NCI-H1417 (cell line): ENCODE results near the gene TBC1D5.
A peak's percentile ranks its signal among the peaks of the same experiment; 100 is the strongest.

ENCODE experiments used
- DNase-seq, 3 experiments: peaks; one replicate each; lab custom pipeline; 2025; lab: John Stamatoyannopoulos, UW

The TBC1D5 gene

GRCh38 chr3:17479681-17480405 lies 262.6 kb downstream of the TBC1D5 start:
- DNase-seq, result no peak

- DNase-seq, result no peak
Measured at GRCh38 chr3:17478673-17479072, 263.8 kb downstream of the TBC1D5 start.

GRCh38 chr3:17473761-17474160 lies 268.7 kb downstream of the TBC1D5 start:
- DNase-seq, result peak in 1 of 3 experiments; percentile 13

DNA sequence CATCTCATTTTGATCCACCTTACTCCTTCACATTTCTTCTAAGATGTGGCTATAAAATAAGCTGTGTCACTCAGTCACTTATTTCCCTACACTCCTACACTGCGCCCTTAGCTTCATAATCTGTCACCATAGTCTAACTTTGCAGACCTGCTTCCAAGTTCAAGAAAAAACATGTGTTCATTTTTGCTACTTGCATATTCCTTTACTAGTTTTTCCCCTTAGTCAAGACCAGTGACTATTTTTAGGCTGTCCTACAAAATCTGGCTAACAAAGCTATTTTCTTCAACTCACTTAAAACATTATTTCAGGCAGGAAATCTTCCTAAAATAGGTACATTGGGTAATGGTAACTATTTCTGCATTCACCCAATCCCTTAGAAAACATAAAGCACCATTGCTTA lies 272.5 kb downstream of the TBC1D5 start:
- no peak for DNase-seq

DNA sequence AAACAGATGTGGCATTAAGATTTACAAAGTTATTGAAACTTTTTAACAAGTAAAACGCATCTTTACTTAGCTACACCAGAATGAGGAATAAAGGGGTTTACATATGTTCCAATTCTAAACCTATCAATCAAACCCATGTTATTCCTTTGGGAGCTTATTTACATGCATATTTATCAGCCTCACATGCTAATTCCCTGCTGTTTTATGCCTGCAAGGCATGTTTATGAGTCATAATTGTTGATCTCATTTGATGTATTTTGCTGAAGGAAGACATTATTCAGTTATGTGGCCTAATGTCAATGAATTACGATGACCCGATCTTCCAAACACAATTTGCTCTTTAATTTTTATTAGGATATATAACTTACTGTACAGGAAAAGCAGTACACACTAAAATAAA lies 272.9 kb downstream of the TBC1D5 start:
- peak in 2 of 3 experiments; percentile 36 to 70 for DNase-seq

GRCh38 chr3:17466028-17466427 lies 276.4 kb downstream of the TBC1D5 start:
- DNase-seq, result no peak

DNA sequence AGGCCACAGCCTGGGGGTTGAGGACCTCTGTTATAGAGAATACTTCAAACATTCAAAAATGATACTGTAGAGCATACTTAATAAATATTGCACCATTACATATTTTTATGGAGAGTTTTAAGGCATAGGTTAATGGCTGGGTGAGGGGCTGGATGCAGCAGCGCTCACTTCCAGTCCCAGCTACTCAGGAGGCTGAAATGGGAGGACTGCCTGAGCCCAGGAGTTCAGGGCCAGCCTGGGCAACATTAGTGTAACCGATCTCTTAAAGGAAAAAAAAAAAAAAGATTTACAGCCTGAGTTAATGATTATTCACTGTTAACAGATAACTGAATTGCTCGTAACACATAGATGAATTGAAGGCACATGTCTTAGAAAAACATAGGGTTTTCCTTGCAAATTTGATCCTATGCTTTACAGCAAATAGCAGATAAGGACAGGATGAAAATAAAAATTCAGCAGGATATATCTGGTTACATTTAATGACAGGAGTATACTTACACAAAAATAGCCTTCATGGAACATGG lies 282.9 kb downstream of the TBC1D5 start:
- DNase-seq, result no peak

- no peak for DNase-seq
Measured at GRCh38 chr3:17456650-17457049, 285.8 kb downstream of the TBC1D5 start.

GRCh38 chr3:17456046-17456445 lies 286.4 kb downstream of the TBC1D5 start:
- DNase-seq, result no peak

GRCh38 chr3:17444865-17445264 lies 297.6 kb downstream of the TBC1D5 start:
- no peak for DNase-seq

GRCh38 chr3:17443142-17443541 lies 299.3 kb downstream of the TBC1D5 start:
- no peak for DNase-seq

DNA sequence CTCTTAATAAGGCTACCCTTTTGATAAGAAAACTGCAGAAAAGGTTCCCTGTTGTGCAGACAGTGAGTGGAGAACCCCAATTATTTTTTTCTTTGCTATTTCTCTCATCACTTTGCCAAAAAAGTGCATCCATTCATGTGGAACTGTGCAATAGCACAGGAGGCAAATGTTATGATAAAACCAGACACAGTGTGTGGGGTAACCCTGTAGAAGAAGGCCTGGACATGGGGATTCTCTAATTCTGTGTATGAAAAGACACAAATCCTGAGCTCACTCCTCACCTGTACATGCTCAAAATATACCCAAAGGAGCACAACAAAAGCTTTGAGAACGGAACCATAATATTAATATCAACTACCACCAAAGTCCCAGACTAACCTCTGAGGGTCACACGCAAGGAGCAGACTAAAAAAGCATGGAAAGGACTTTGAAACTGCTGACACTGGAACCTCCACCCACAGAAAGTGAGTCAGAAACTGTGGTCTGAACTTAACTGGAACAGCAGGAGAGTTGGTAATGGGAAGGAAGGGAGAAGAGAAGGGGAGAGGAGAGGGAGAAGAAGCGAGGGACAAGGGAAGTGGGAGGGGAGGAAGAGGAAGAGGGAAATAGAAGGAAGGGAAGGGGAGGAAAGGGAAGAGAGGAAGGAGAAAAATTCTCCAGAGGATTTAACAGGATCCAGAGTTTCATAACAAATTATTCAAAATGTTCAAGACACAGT lies 299.9 kb downstream of the TBC1D5 start:
- DNase-seq, result no peak

- DNase-seq, result no peak
Measured at GRCh38 chr3:17433876-17434275, 308.6 kb downstream of the TBC1D5 start.

GRCh38 chr3:17432236-17432635 lies 310.2 kb downstream of the TBC1D5 start:
- peak in 1 of 3 experiments; percentile 7 for DNase-seq

DNA sequence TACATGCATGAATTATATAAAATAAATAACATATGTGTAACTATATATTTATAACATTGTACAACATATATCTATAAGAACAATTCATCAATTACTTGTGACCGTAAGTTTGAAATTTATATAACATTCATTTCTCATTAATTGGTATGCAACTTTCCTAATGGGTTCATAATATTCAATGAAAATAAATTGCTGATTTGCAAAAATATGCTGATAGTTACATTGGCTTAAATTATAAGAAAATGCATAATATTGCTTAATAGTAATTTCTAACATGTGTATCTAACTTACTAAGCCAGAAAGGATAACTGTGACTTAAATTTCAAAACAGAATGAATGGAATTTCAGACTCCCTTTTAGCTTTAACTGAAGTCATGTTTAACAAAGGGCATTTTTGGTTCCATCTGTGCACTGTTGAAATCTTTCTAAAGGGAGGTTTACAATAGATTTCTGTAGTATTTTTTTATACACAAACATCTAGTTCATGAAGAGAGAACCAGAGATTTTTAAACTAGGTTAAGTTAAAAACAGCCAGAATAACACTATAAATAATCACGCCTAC lies 310.9 kb downstream of the TBC1D5 start:
- no peak for DNase-seq

DNA sequence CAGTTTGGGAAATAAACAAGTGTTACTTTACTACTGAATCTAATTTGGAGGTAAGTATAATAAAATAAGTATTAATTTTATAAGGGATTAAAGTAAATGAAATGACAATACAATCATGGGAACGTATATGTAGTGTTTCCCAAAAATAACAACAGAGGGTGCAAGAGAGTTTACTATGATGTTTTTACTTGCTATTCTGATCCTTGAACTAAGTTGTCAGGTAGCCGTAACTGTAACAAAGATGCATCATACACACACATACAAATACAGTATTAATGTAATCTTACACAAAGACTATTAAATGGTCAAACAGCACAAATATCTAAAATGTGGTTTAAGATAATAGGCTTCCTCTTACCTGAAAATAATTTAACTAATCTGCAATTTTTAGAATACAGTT lies 311.4 kb downstream of the TBC1D5 start:
- peak in 1 of 3 experiments; percentile 59 for DNase-seq

DNA sequence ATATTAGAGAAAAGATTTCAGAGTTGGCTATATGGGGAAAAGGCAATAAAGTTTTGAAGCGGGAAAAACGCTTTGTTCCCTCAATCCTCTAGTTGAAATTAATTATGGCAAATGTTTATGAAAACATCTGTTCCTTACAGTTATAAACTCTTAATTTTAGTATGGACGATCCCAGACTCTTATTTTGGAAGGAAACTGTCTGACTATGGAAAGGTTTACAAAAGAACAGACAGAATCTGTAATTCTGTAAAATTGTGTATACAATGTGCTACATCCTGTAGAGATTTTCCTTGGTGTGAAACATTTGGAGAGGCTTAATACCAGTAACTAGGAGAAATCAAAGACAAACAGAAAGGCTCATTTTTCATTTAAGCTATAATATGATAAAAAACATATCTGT lies 311.8 kb downstream of the TBC1D5 start:
- no peak for DNase-seq

DNA sequence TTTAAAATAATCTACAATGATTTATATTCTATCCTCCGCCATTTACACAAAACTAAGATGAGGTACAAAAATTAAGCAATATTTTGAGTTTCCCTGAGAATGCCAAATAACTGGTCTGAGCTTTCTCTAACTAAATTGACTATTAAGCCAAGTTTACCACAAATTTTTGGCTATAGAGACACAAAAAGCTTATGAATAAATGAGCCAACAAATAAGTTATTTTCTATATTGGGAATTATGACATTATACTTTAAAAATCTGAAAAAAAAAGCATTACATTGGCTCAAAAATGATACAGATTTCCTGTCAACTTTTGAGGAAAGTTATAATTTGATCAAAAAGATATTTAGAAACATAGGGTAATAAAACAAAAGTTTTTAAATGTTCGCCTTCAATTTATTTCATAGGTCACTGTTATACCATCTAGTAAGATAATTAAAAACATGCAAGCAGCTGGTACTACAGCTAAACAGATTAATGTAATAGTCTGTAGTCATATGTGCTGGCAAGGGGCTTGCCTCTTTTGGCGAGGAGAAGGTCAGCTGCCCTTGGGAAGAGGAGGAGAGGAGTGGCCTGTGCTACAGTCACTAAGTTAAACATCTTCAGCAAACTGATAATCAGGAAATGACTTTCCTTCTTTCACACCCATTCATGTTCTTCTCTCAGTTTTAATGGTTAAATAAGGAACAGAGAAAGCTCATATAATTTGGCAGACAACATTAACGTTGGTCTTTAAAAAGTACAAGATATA lies 318.5 kb downstream of the TBC1D5 start:
- DNase-seq, result peak in 1 of 3 experiments; percentile 1

DNA sequence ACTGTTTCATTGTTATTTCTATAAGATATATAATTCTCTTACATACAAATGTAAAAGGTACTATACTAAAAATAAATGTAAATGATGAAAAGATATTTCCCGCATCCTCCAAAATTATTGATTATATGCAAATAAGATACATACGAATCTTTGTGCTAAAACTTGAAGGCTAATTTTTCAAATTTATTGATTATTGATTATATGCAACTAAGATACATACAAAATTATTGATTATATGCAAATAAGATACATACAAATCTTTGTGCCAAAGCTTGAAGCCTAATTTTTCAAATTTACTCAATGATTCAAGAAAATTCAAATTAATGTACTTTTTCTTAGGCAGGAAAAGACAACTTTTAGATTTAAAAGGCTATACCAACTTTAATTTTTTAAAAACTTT lies 319.8 kb downstream of the TBC1D5 start:
- no peak for DNase-seq

DNA sequence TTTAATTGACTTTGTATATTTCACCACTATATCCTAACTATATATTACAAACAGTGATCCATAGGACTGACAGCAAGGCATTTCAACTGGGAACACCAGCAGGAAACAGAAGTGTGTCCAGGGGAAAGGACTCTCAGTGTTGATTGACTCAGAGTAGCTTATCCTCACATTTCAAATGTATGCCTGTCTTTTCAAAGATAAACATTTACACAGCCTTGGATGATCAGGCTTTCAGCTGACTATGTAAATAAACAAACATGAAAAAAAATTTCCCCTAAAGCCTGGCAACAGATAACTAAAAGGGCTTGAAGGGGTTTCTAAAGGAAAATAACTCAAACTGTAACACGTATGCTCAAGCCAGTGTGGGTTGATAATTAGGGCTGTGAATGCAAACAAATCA lies 321.8 kb downstream of the TBC1D5 start:
- peak in 2 of 3 experiments; percentile 22 to 73 for DNase-seq

DNA sequence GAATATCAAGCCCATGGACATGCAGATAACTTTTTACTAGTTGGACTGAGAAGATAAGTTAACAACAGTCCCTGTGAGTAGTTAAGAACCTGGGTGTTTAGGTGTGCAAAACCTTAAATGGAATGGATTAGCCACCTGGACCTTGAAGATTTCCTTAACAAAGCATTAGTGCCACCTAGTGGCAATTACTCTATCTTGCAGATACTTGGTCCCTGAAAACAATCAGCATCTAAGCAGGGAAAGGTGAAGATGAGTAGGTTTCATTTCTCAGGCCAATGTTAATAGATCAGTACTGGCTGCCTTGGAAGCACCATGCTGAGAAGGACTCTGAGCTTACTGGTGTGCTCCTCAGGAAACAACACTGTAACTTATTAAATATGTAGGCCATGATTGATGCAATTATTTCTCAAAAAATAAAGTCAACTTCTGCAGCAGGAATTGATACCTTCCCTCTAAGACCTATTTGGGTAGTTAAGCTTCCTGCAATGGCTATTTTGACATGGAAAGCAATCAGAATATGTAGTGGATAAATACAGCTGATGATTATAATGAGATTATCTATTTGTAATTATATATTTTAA lies 329.4 kb downstream of the TBC1D5 start:
- DNase-seq, result peak in 2 of 3 experiments; percentile 39 to 58
